GM12878 (cell line): Measurements from ENCODE around the gene ARPC1B.

ENCODE experiments used
- BCL3 ChIP-seq: IDR thresholded peaks from 2 replicates; pipeline ENCODE4 v1.6.1; 2011; ENCODE audit warnings: borderline replicate concordance, low read depth, mild to moderate bottlenecking, moderate library complexity, low read length; ENCODE audit not compliant: insufficient read depth, poor library complexity, severe bottlenecking
- POLR2A ChIP-seq: IDR thresholded peaks from 2 replicates; pipeline ENCODE4 v1.6.1; 2011; ENCODE audit warnings: low read depth, mild to moderate bottlenecking, low read length
- RFX5 ChIP-seq: IDR thresholded peaks from 2 replicates; pipeline ENCODE4 v1.6.1; 2011; ENCODE audit warnings: low read depth, low read length, improper control_type of control experiment
- TF ChIP-seq, protein P1 (sequence below), 3 experiments: IDR thresholded peaks in 2 of 3; conservative IDR thresholded peaks in 1 of 3; 2 replicates each; pipeline ENCODE4 v1.5.1; 2011; ENCODE audit warnings: low read depth in 3 of 3, low read length in 3 of 3, mild to moderate bottlenecking in 3 of 3, control low read depth in 2 of 3, moderate library complexity in 2 of 3, inconsistent platforms in 1 of 3, mixed read lengths in 1 of 3; ENCODE audit not compliant: control insufficient read depth in 2 of 3, insufficient read depth in 1 of 3; ENCODE audit errors: extremely low read depth in 1 of 3

DNA sequence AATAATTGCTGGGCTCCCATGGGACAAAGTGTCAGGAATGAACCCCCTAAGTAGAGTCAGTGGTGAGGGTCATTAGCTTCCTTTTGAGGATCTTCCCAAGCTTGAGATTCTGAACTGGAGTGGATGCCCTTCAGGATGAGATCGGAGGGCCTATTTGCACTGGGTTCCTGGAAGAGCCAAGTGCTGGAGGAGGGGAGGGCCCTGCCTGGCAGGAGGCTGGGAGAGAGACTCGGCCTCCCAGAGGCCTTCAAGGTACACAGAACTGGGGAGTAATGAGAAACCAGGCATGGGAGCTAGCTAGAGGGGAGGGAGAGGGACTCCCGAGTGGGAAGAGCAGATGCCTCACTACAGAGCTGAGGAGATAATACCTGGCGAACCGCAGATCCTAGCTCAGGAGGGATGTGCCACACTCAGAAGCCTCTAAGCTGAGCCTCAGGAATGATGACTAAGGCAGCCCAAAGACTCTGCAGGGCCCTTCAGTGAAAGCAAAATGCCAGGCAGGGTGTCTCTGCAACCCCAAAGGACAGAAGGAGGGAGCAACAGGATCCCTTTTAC lies 24.4 kb downstream of the ARPC1B start:
- TF ChIP-seq, protein P1, sequence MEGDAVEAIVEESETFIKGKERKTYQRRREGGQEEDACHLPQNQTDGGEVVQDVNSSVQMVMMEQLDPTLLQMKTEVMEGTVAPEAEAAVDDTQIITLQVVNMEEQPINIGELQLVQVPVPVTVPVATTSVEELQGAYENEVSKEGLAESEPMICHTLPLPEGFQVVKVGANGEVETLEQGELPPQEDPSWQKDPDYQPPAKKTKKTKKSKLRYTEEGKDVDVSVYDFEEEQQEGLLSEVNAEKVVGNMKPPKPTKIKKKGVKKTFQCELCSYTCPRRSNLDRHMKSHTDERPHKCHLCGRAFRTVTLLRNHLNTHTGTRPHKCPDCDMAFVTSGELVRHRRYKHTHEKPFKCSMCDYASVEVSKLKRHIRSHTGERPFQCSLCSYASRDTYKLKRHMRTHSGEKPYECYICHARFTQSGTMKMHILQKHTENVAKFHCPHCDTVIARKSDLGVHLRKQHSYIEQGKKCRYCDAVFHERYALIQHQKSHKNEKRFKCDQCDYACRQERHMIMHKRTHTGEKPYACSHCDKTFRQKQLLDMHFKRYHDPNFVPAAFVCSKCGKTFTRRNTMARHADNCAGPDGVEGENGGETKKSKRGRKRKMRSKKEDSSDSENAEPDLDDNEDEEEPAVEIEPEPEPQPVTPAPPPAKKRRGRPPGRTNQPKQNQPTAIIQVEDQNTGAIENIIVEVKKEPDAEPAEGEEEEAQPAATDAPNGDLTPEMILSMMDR (IDR thresholded peaks at IDR 0.05 in 2 of 3, conservative IDR thresholded peaks at IDR 0.05 in 1 of 3; ENCODE audit: control insufficient read depth in 2 of 3, extremely low read depth in 1 of 3, insufficient read depth in 1 of 3, low read depth in 3 of 3, low read length in 3 of 3) = no peak
- peak; percentile 60 for TF ChIP-seq POLR2A
- no peak for TF ChIP-seq RFX5
- peak; percentile 69 for TF ChIP-seq BCL3
